Measurements from ENCODE around the gene SMC6.

SMC6 gene

GRCh38 chr2:17628349-17629261 is 125.0 kb downstream of the SMC6 start:
- Histone ChIP-seq H3K4me1 (ENCODE audit: insufficient read depth, low read length) (peaks cover under 1% of the 10 kb centered on the region), H3K9me3 (ENCODE audit: low read length) (no peaks in the 10 kb centered on the region), H3K4me3 (ENCODE audit: low read length) (no peak overlapping the region), H2AFZ (ENCODE audit: low read depth, low read length) (no peak overlapping the region), H3K27me3 (ENCODE audit: insufficient read depth, low read length) (no peaks in the 10 kb centered on the region), H3K36me3 (ENCODE audit: insufficient read depth, low read length) (no peaks in the 10 kb centered on the region)

- Histone ChIP-seq H3K4me1 (ENCODE audit: insufficient read depth, low read length) (no peaks in the 10 kb centered on the region), H3K9me3 (ENCODE audit: low read length) (no peaks in the 10 kb centered on the region), H3K36me3 (ENCODE audit: insufficient read depth, low read length) (no peaks in the 10 kb centered on the region), H2AFZ (ENCODE audit: low read depth, low read length) (no peak overlapping the region), H3K27me3 (ENCODE audit: insufficient read depth, low read length) (no peaks in the 10 kb centered on the region), H3K4me3 (ENCODE audit: low read length) (no peak overlapping the region)
These were observed 126.2 kb downstream of the SMC6 start for GRCh38 chr2:17627434-17627833.

GRCh38 chr2:17626986-17627385 is 126.6 kb downstream of the SMC6 start:
- H3K9me3 ChIP-seq (ENCODE audit: low read length) = no peaks in the 10 kb centered on the region
- H3K4me1 ChIP-seq (ENCODE audit: insufficient read depth, low read length) = no peaks in the 10 kb centered on the region
- no peaks in the 10 kb centered on the region for H3K36me3 ChIP-seq (ENCODE audit: insufficient read depth, low read length)
- H3K27me3 ChIP-seq (ENCODE audit: insufficient read depth, low read length) = no peaks in the 10 kb centered on the region
- no peak overlapping the region for H2AFZ ChIP-seq (ENCODE audit: low read depth, low read length)
- no peak overlapping the region for H3K4me3 ChIP-seq (ENCODE audit: low read length)

GRCh38 chr2:17625446-17625845 is 128.2 kb downstream of the SMC6 start:
- Histone ChIP-seq H2AFZ (ENCODE audit: low read depth, low read length) (no peak overlapping the region), H3K9me3 (ENCODE audit: low read length) (no peaks in the 10 kb centered on the region), H3K36me3 (ENCODE audit: insufficient read depth, low read length) (no peaks in the 10 kb centered on the region), H3K27me3 (ENCODE audit: insufficient read depth, low read length) (no peaks in the 10 kb centered on the region), H3K4me3 (ENCODE audit: low read length) (no peak overlapping the region), H3K4me1 (ENCODE audit: insufficient read depth, low read length) (no peaks in the 10 kb centered on the region)

GRCh38 chr2:17621781-17622180 is 131.8 kb downstream of the SMC6 start:
- no peak overlapping the region for H2AFZ ChIP-seq (ENCODE audit: low read depth, low read length)
- H3K4me1 ChIP-seq (ENCODE audit: insufficient read depth, low read length) = no peaks in the 10 kb centered on the region
- H3K36me3 ChIP-seq (ENCODE audit: insufficient read depth, low read length) = no peaks in the 10 kb centered on the region
- no peaks in the 10 kb centered on the region for H3K27me3 ChIP-seq (ENCODE audit: insufficient read depth, low read length)
- H3K4me3 ChIP-seq (ENCODE audit: low read length) = no peak overlapping the region
- no peaks in the 10 kb centered on the region for H3K9me3 ChIP-seq (ENCODE audit: low read length)

GRCh38 chr2:17620841-17621240 is 132.8 kb downstream of the SMC6 start:
- no peaks in the 10 kb centered on the region for H3K9me3 ChIP-seq (ENCODE audit: low read length)
- H3K4me3 ChIP-seq (ENCODE audit: low read length) = no peak overlapping the region
- no peaks in the 10 kb centered on the region for H3K36me3 ChIP-seq (ENCODE audit: insufficient read depth, low read length)
- H3K4me1 ChIP-seq (ENCODE audit: insufficient read depth, low read length) = no peaks in the 10 kb centered on the region
- H2AFZ ChIP-seq (ENCODE audit: low read depth, low read length) = no peak overlapping the region
- no peaks in the 10 kb centered on the region for H3K27me3 ChIP-seq (ENCODE audit: insufficient read depth, low read length)

GRCh38 chr2:17620280-17620679 is 133.3 kb downstream of the SMC6 start:
- Histone ChIP-seq H3K36me3 (ENCODE audit: insufficient read depth, low read length) (no peaks in the 10 kb centered on the region), H3K9me3 (ENCODE audit: low read length) (no peaks in the 10 kb centered on the region), H2AFZ (ENCODE audit: low read depth, low read length) (no peak overlapping the region), H3K4me1 (ENCODE audit: insufficient read depth, low read length) (no peaks in the 10 kb centered on the region), H3K4me3 (ENCODE audit: low read length) (no peak overlapping the region), H3K27me3 (ENCODE audit: insufficient read depth, low read length) (no peaks in the 10 kb centered on the region)

- no peak overlapping the region for H2AFZ ChIP-seq (ENCODE audit: low read depth, low read length)
- no peaks in the 10 kb centered on the region for H3K27me3 ChIP-seq (ENCODE audit: insufficient read depth, low read length)
- no peaks in the 10 kb centered on the region for H3K4me1 ChIP-seq (ENCODE audit: insufficient read depth, low read length)
- no peak overlapping the region for H3K4me3 ChIP-seq (ENCODE audit: low read length)
- no peaks in the 10 kb centered on the region for H3K36me3 ChIP-seq (ENCODE audit: insufficient read depth, low read length)
- H3K9me3 ChIP-seq (ENCODE audit: low read length) = no peaks in the 10 kb centered on the region
These were observed 135.7 kb downstream of the SMC6 start for GRCh38 chr2:17617955-17618354.

- no peaks in the 10 kb centered on the region for H3K9me3 ChIP-seq (ENCODE audit: low read length)
- no peaks in the 10 kb centered on the region for H3K36me3 ChIP-seq (ENCODE audit: insufficient read depth, low read length)
- no peak overlapping the region for H2AFZ ChIP-seq (ENCODE audit: low read depth, low read length)
- no peak overlapping the region for H3K4me3 ChIP-seq (ENCODE audit: low read length)
- no peaks in the 10 kb centered on the region for H3K4me1 ChIP-seq (ENCODE audit: insufficient read depth, low read length)
- no peaks in the 10 kb centered on the region for H3K27me3 ChIP-seq (ENCODE audit: insufficient read depth, low read length)
These were observed 136.1 kb downstream of the SMC6 start for GRCh38 chr2:17617516-17617915.

GRCh38 chr2:17616405-17616804 is 137.2 kb downstream of the SMC6 start:
- no peak overlapping the region for H3K4me3 ChIP-seq (ENCODE audit: low read length)
- no peaks in the 10 kb centered on the region for H3K4me1 ChIP-seq (ENCODE audit: insufficient read depth, low read length)
- H2AFZ ChIP-seq (ENCODE audit: low read depth, low read length) = no peak overlapping the region
- H3K27me3 ChIP-seq (ENCODE audit: insufficient read depth, low read length) = no peaks in the 10 kb centered on the region
- no peaks in the 10 kb centered on the region for H3K9me3 ChIP-seq (ENCODE audit: low read length)
- H3K36me3 ChIP-seq (ENCODE audit: insufficient read depth, low read length) = no peaks in the 10 kb centered on the region

- no peak overlapping the region for H3K4me3 ChIP-seq (ENCODE audit: low read length)
- H3K36me3 ChIP-seq (ENCODE audit: insufficient read depth, low read length) = no peaks in the 10 kb centered on the region
- H3K27me3 ChIP-seq (ENCODE audit: insufficient read depth, low read length) = no peaks in the 10 kb centered on the region
- H2AFZ ChIP-seq (ENCODE audit: low read depth, low read length) = no peak overlapping the region
- H3K4me1 ChIP-seq (ENCODE audit: insufficient read depth, low read length) = no peaks in the 10 kb centered on the region
- no peaks in the 10 kb centered on the region for H3K9me3 ChIP-seq (ENCODE audit: low read length)
These were observed 137.8 kb downstream of the SMC6 start for GRCh38 chr2:17615728-17616351.

GRCh38 chr2:17615147-17615546 is 138.5 kb downstream of the SMC6 start:
- no peaks in the 10 kb centered on the region for H3K36me3 ChIP-seq (ENCODE audit: insufficient read depth, low read length)

GRCh38 chr2:17614174-17614930 is 139.3 kb downstream of the SMC6 start:
- H3K27me3 ChIP-seq (ENCODE audit: insufficient read depth, low read length) = no peaks in the 10 kb centered on the region
- no peak overlapping the region for H3K4me3 ChIP-seq (ENCODE audit: low read length)
- H3K36me3 ChIP-seq (ENCODE audit: insufficient read depth, low read length) = no peaks in the 10 kb centered on the region
- no peaks in the 10 kb centered on the region for H3K4me1 ChIP-seq (ENCODE audit: insufficient read depth, low read length)
- no peak overlapping the region for H2AFZ ChIP-seq (ENCODE audit: low read depth, low read length)
- no peaks in the 10 kb centered on the region for H3K9me3 ChIP-seq (ENCODE audit: low read length)

More at GRCh38 chr2:17615147-17615546, 138.5 kb downstream of the SMC6 start:
- H3K9me3 ChIP-seq (ENCODE audit: low read length) = no peaks in the 10 kb centered on the region
- no peaks in the 10 kb centered on the region for H3K27me3 ChIP-seq (ENCODE audit: insufficient read depth, low read length)
- no peak overlapping the region for H2AFZ ChIP-seq (ENCODE audit: low read depth, low read length)
- H3K4me1 ChIP-seq (ENCODE audit: insufficient read depth, low read length) = no peaks in the 10 kb centered on the region
- H3K4me3 ChIP-seq (ENCODE audit: low read length) = no peak overlapping the region
